H1 (cell line): ENCODE data around the gene KBTBD13. TPM values are rescaled to one million over a fixed set of nuclear protein-coding genes. Genes with fewer than 3 reads are reported as not detected.

Experiments used
- ASH2L ChIP-seq: fragments of 200-600, 300-600 bp; sonication (generic); IDR thresholded peaks from one replicate; pipeline ENCODE4 v1.7.1; 2017; ENCODE audit warnings: low read length
- CTBP2 ChIP-seq: IDR thresholded peaks from 2 replicates; pipeline ENCODE4 v1.7.0; 2011; ENCODE audit warnings: borderline replicate concordance, mild to moderate bottlenecking, moderate library complexity, mixed read lengths, low read length; ENCODE audit not compliant: insufficient read depth, insufficient read length
- E2F6 ChIP-seq: IDR thresholded peaks from 2 replicates; pipeline ENCODE4 v1.6.1; 2012; ENCODE audit warnings: inconsistent platforms
- HDAC6 ChIP-seq: IDR thresholded peaks from one replicate; pipeline ENCODE4 v1.7.1; 2012; ENCODE audit warnings: low read depth, mild to moderate bottlenecking, inconsistent platforms, low read length, moderate library complexity
- SAP30 ChIP-seq: fragments of 300-600 bp; sonication (generic); IDR thresholded peaks from 2 replicates; pipeline ENCODE4 v1.7.1; 2012; ENCODE audit warnings: low read length, moderate library complexity, mild to moderate bottlenecking, inconsistent platforms; ENCODE audit not compliant: insufficient read depth, insufficient replicate concordance
- SIN3A ChIP-seq, 2 experiments: IDR thresholded peaks in 1 of 2; conservative IDR thresholded peaks in 1 of 2; 2 replicates each; pipeline ENCODE4 v1.6.1; 2011 to 2012; ENCODE audit warnings: low read length in 2 of 2, improper control_type of control experiment in 1 of 2, low read depth in 1 of 2, mild to moderate bottlenecking in 1 of 2
- SP4 ChIP-seq: IDR thresholded peaks from 2 replicates; pipeline ENCODE4 v1.6.1; 2012; ENCODE audit warnings: low read length, inconsistent platforms
- polyA plus RNA-seq, 7 experiments: library from polyadenylated mRNA; depleted of rRNA in 3 of 7; stranded (reverse) in 5 of 7; unstranded in 2 of 7; fragments of >200 nt in 5 of 7; fragments of 200-250 nt in 2 of 7; gene quantifications; 1 replicate in 5 of 7; 2 replicates in 1 of 7; 4 replicates in 1 of 7; pipeline versions ENCODE4 v1.2.1 to v1.2.3, GENCODE V29; 2011 to 2013; ENCODE audit warnings: missing spikeins in 2 of 7, mixed read lengths in 2 of 7
- total RNA-seq: library from RNA; stranded (reverse); fragmentation: NEBNext Ultra II Directional; extraction: Animal tissue kit (Norgen Biotek cat#: 25700); gene quantifications from 2 replicates; pipeline ENCODE4 v1.2.1, GENCODE V29; 2021
- TF ChIP-seq, protein P1 (sequence below): fragments of 300-600 bp; sonication (generic); IDR thresholded peaks from 2 replicates; pipeline ENCODE4 v1.7.1; 2012; ENCODE audit warnings: low read length, moderate library complexity, mild to moderate bottlenecking, inconsistent platforms; ENCODE audit not compliant: insufficient replicate concordance

Gene KBTBD13
- total and polyA plus RNA-seq, 2 of the 8 experiments (the other 6 are each of a cell fraction or from before 2014, with no cell fraction given), result not detected

DNA sequence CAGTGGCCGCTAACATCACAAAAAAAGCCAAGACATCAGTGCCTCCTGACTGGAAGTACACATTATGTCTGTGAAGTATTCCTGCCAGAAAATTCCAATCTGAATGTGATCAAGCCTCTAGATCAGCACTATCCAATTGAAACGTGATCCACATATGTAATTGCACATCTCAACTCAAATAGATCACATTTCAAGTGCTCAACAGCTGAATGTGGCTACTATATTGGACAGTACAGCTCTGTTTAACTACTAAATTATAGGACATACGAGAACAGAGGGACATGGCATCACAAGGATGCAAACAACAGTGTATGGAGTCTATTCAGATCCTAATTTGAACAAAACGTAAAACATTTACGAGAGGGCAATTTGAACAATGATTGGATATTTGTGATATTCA is 39.0 kb downstream of the KBTBD13 start (continued):
- TF ChIP-seq, protein P1, sequence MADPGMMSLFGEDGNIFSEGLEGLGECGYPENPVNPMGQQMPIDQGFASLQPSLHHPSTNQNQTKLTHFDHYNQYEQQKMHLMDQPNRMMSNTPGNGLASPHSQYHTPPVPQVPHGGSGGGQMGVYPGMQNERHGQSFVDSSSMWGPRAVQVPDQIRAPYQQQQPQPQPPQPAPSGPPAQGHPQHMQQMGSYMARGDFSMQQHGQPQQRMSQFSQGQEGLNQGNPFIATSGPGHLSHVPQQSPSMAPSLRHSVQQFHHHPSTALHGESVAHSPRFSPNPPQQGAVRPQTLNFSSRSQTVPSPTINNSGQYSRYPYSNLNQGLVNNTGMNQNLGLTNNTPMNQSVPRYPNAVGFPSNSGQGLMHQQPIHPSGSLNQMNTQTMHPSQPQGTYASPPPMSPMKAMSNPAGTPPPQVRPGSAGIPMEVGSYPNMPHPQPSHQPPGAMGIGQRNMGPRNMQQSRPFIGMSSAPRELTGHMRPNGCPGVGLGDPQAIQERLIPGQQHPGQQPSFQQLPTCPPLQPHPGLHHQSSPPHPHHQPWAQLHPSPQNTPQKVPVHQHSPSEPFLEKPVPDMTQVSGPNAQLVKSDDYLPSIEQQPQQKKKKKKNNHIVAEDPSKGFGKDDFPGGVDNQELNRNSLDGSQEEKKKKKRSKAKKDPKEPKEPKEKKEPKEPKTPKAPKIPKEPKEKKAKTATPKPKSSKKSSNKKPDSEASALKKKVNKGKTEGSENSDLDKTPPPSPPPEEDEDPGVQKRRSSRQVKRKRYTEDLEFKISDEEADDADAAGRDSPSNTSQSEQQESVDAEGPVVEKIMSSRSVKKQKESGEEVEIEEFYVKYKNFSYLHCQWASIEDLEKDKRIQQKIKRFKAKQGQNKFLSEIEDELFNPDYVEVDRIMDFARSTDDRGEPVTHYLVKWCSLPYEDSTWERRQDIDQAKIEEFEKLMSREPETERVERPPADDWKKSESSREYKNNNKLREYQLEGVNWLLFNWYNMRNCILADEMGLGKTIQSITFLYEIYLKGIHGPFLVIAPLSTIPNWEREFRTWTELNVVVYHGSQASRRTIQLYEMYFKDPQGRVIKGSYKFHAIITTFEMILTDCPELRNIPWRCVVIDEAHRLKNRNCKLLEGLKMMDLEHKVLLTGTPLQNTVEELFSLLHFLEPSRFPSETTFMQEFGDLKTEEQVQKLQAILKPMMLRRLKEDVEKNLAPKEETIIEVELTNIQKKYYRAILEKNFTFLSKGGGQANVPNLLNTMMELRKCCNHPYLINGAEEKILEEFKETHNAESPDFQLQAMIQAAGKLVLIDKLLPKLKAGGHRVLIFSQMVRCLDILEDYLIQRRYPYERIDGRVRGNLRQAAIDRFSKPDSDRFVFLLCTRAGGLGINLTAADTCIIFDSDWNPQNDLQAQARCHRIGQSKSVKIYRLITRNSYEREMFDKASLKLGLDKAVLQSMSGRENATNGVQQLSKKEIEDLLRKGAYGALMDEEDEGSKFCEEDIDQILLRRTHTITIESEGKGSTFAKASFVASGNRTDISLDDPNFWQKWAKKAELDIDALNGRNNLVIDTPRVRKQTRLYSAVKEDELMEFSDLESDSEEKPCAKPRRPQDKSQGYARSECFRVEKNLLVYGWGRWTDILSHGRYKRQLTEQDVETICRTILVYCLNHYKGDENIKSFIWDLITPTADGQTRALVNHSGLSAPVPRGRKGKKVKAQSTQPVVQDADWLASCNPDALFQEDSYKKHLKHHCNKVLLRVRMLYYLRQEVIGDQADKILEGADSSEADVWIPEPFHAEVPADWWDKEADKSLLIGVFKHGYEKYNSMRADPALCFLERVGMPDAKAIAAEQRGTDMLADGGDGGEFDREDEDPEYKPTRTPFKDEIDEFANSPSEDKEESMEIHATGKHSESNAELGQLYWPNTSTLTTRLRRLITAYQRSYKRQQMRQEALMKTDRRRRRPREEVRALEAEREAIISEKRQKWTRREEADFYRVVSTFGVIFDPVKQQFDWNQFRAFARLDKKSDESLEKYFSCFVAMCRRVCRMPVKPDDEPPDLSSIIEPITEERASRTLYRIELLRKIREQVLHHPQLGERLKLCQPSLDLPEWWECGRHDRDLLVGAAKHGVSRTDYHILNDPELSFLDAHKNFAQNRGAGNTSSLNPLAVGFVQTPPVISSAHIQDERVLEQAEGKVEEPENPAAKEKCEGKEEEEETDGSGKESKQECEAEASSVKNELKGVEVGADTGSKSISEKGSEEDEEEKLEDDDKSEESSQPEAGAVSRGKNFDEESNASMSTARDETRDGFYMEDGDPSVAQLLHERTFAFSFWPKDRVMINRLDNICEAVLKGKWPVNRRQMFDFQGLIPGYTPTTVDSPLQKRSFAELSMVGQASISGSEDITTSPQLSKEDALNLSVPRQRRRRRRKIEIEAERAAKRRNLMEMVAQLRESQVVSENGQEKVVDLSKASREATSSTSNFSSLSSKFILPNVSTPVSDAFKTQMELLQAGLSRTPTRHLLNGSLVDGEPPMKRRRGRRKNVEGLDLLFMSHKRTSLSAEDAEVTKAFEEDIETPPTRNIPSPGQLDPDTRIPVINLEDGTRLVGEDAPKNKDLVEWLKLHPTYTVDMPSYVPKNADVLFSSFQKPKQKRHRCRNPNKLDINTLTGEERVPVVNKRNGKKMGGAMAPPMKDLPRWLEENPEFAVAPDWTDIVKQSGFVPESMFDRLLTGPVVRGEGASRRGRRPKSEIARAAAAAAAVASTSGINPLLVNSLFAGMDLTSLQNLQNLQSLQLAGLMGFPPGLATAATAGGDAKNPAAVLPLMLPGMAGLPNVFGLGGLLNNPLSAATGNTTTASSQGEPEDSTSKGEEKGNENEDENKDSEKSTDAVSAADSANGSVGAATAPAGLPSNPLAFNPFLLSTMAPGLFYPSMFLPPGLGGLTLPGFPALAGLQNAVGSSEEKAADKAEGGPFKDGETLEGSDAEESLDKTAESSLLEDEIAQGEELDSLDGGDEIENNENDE, result no peak
- no peak for TF ChIP-seq SP4
- no peak for TF ChIP-seq SAP30
- no peak for TF ChIP-seq SIN3A (conservative IDR thresholded peaks at IDR 0.05 in 1 of 2, IDR thresholded peaks at IDR 0.05 in 1 of 2; ENCODE audit: low read depth in 1 of 2, low read length in 2 of 2)
- TF ChIP-seq CTBP2, result no peak
- no peak for TF ChIP-seq ASH2L
- TF ChIP-seq HDAC6, result no peak
- no peak for TF ChIP-seq E2F6
